SK-N-SH (cell line): ENCODE measurements around the gene CCL2.

ENCODE experiments used
- EP300 ChIP-seq, 2 experiments: IDR thresholded peaks; 2 replicates each; pipeline versions ENCODE4 v1.4.0 to v1.6.1; 2012; ENCODE audit warnings: borderline replicate concordance in 1 of 2, low read depth in 1 of 2, low read length in 1 of 2
- MAX ChIP-seq: IDR thresholded peaks from 2 replicates; pipeline ENCODE4 v1.4.0; 2012; ENCODE audit warnings: low read depth
- NFIC ChIP-seq: IDR thresholded peaks from 2 replicates; pipeline ENCODE4 v1.4.0; 2012; ENCODE audit warnings: borderline replicate concordance
- RCOR1 ChIP-seq: fragments of 150-350 bp; IDR thresholded peaks from 2 replicates; pipeline ENCODE4 v1.6.1; 2017; ENCODE audit warnings: antibody characterized with exemption, low read length
- RXRA ChIP-seq: IDR thresholded peaks from 2 replicates; pipeline ENCODE4 v1.4.0; 2012; ENCODE audit warnings: low read depth, mild to moderate bottlenecking, borderline replicate concordance
- SMC3 ChIP-seq: IDR thresholded peaks from 2 replicates; pipeline ENCODE4 v1.6.1; 2012; ENCODE audit warnings: low read depth, low read length, improper control_type of control experiment
- TAF1 ChIP-seq: IDR thresholded peaks from 2 replicates; pipeline ENCODE4 v1.6.1; 2012; ENCODE audit warnings: low read depth, mild to moderate bottlenecking, low read length, moderate library complexity, borderline replicate concordance
- TF ChIP-seq, protein P1 (sequence below): fragments of 200-600 bp; sonication (generic); IDR thresholded peaks from 2 replicates; pipeline ENCODE4 v1.6.1; 2017; ENCODE audit warnings: antibody characterized with exemption, mild to moderate bottlenecking, moderate library complexity

- TF ChIP-seq, protein P1, sequence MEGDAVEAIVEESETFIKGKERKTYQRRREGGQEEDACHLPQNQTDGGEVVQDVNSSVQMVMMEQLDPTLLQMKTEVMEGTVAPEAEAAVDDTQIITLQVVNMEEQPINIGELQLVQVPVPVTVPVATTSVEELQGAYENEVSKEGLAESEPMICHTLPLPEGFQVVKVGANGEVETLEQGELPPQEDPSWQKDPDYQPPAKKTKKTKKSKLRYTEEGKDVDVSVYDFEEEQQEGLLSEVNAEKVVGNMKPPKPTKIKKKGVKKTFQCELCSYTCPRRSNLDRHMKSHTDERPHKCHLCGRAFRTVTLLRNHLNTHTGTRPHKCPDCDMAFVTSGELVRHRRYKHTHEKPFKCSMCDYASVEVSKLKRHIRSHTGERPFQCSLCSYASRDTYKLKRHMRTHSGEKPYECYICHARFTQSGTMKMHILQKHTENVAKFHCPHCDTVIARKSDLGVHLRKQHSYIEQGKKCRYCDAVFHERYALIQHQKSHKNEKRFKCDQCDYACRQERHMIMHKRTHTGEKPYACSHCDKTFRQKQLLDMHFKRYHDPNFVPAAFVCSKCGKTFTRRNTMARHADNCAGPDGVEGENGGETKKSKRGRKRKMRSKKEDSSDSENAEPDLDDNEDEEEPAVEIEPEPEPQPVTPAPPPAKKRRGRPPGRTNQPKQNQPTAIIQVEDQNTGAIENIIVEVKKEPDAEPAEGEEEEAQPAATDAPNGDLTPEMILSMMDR: no peak
- no peak for TF ChIP-seq RXRA
- TF ChIP-seq RCOR1: no peak
- no peak for TF ChIP-seq TAF1
- TF ChIP-seq NFIC: no peak
- no peak for TF ChIP-seq MAX
- TF ChIP-seq SMC3: no peak
- TF ChIP-seq EP300 (IDR thresholded peaks at IDR 0.05; ENCODE audit: borderline replicate concordance in 1 of 2, low read depth in 1 of 2, low read length in 1 of 2): no peak
Measured at GRCh38 chr17:34285286-34285792, 30.3 kb downstream of the CCL2 start, which contains the start of gene CCL11.
